CD4-positive, alpha-beta T cell treated with Interleukin-15 for 1 hour (primary cell): ENCODE measurements around the gene ATR.
A peak's percentile ranks its signal among the peaks of the same experiment; 100 is the strongest.
"Not testable (repeated sequence)": the region's sequence is repeated elsewhere in the genome, so short reads cannot be mapped to it uniquely, and the experiment has no call there.

Experiments used
- DNase-seq: peaks from one replicate; pipeline ENCODE4 v3.0.0-alpha.2; 2020

The ATR gene

GRCh38 chr3:142578329-142579223, at the start of gene ATR:
ATR (minus strand) TSS chr3:142578733; CDS start chr3:142578704, 29 bp downstream.
- peak; percentile 95 for DNase-seq

- no peak for DNase-seq
Measured at GRCh38 chr3:142626971-142627370, 48.4 kb upstream of the ATR start.

GRCh38 chr3:142625153-142625440, 46.6 kb upstream of the ATR start:
- no peak for DNase-seq

- DNase-seq: no peak
Measured at GRCh38 chr3:142624341-142625152, 46.0 kb upstream of the ATR start.

- no peak for DNase-seq
Measured at GRCh38 chr3:142623194-142623593, 44.7 kb upstream of the ATR start.

GRCh38 chr3:142622405-142622804, 43.9 kb upstream of the ATR start:
- no peak for DNase-seq

GRCh38 chr3:142618917-142619461, 40.5 kb upstream of the ATR start:
- DNase-seq: no peak

GRCh38 chr3:142615171-142615570, 36.6 kb upstream of the ATR start:
- DNase-seq: no peak

- DNase-seq: no peak
Measured at GRCh38 chr3:142614059-142614626, 35.6 kb upstream of the ATR start.

GRCh38 chr3:142613491-142613890, 35.0 kb upstream of the ATR start:
- DNase-seq: no peak

- DNase-seq: no peak
Measured at GRCh38 chr3:142611206-142611605, 32.7 kb upstream of the ATR start.

- DNase-seq: no peak
Measured at GRCh38 chr3:142609136-142609535, 30.6 kb upstream of the ATR start.

GRCh38 chr3:142608631-142609030, 30.1 kb upstream of the ATR start:
- no peak for DNase-seq

- no peak for DNase-seq
Measured at GRCh38 chr3:142604940-142605339, 26.4 kb upstream of the ATR start.

- not testable (repeated sequence) for DNase-seq
Measured at GRCh38 chr3:142603386-142603705, 24.8 kb upstream of the ATR start.

GRCh38 chr3:142602619-142603385, 24.3 kb upstream of the ATR start:
- no peak for DNase-seq

- DNase-seq: no peak
Measured at GRCh38 chr3:142601713-142602112, 23.2 kb upstream of the ATR start.

- no peak for DNase-seq
Measured at GRCh38 chr3:142597906-142598305, 19.4 kb upstream of the ATR start.

- DNase-seq: no peak
Measured at GRCh38 chr3:142596726-142597088, 18.2 kb upstream of the ATR start.

GRCh38 chr3:142595951-142596725, 17.6 kb upstream of the ATR start, which contains the start of gene PLS1:
PLS1 (plus strand) TSS chr3:142596393; CDS start chr3:142664238, 67,845 bp downstream.
- peak; percentile 85 for DNase-seq

- no peak for DNase-seq
Measured at GRCh38 chr3:142595581-142595950, 17.0 kb upstream of the ATR start.

- DNase-seq: no peak
Measured at GRCh38 chr3:142595141-142595540, 16.6 kb upstream of the ATR start.
